ENCODE measurements around the gene PWP2. TPM values are rescaled to one million over a fixed set of nuclear protein-coding genes. Genes with fewer than 3 reads are reported as not detected.
"Not testable (repeated sequence)": the region's sequence is repeated elsewhere in the genome, so short reads cannot be mapped to it uniquely, and the experiment has no call there.

The PWP2 gene
- total and polyA plus RNA-seq, 2 donors from 2014 or later, result 0.84 to 8.1 TPM

DNA sequence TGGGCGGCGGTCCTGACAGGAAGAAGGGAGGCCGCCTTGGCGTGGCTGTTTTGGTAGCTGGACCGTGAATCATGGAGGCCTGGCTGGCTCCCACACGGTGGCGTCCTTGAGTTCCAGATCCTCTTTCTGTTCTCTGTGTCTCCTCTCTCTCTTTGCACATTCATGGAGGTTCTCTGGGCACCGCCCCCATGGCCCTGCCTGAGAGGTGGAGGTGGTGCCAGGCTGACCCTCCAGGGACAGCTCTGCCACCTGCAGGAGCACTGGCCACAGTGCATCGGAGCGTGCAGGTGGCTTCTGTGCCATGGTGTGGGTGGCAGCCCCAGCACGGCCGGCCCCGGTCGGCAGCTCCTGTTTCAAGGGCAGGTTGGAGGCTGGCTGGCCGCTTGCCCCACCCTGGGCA, 30.8 kb downstream of the PWP2 start:
- DNase-seq; H3K4me1 ChIP-seq (ENCODE audit: control insufficient read depth in 2 of 3, insufficient read depth in 2 of 3, low read depth in 1 of 3, low read length in 3 of 3); H3K4me3 ChIP-seq (ENCODE audit: low read length in 3 of 3); H3K9ac ChIP-seq (ENCODE audit: low read length in 3 of 3); intact Hi-C loops (cut with DNase I); H3K9me3 ChIP-seq (ENCODE audit: control insufficient read depth in 2 of 3, insufficient read depth in 1 of 3, low read length in 3 of 3); H3K27me3 ChIP-seq (ENCODE audit: control insufficient read depth, insufficient read depth, low read length); H3K27ac ChIP-seq (ENCODE audit: low read depth in 2 of 2, low read length in 2 of 2); H3K36me3 ChIP-seq (ENCODE audit: control insufficient read depth in 2 of 3, insufficient read depth in 3 of 3, low read length in 3 of 3): not testable (repeated sequence)
- TF ChIP-seq, protein P1, sequence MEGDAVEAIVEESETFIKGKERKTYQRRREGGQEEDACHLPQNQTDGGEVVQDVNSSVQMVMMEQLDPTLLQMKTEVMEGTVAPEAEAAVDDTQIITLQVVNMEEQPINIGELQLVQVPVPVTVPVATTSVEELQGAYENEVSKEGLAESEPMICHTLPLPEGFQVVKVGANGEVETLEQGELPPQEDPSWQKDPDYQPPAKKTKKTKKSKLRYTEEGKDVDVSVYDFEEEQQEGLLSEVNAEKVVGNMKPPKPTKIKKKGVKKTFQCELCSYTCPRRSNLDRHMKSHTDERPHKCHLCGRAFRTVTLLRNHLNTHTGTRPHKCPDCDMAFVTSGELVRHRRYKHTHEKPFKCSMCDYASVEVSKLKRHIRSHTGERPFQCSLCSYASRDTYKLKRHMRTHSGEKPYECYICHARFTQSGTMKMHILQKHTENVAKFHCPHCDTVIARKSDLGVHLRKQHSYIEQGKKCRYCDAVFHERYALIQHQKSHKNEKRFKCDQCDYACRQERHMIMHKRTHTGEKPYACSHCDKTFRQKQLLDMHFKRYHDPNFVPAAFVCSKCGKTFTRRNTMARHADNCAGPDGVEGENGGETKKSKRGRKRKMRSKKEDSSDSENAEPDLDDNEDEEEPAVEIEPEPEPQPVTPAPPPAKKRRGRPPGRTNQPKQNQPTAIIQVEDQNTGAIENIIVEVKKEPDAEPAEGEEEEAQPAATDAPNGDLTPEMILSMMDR (IDR thresholded peaks at IDR 0.05; ENCODE audit: borderline replicate concordance, extremely low read depth, insufficient read depth), result peak; percentile 16
- FAIRE-seq, result peak; percentile 25

DNA sequence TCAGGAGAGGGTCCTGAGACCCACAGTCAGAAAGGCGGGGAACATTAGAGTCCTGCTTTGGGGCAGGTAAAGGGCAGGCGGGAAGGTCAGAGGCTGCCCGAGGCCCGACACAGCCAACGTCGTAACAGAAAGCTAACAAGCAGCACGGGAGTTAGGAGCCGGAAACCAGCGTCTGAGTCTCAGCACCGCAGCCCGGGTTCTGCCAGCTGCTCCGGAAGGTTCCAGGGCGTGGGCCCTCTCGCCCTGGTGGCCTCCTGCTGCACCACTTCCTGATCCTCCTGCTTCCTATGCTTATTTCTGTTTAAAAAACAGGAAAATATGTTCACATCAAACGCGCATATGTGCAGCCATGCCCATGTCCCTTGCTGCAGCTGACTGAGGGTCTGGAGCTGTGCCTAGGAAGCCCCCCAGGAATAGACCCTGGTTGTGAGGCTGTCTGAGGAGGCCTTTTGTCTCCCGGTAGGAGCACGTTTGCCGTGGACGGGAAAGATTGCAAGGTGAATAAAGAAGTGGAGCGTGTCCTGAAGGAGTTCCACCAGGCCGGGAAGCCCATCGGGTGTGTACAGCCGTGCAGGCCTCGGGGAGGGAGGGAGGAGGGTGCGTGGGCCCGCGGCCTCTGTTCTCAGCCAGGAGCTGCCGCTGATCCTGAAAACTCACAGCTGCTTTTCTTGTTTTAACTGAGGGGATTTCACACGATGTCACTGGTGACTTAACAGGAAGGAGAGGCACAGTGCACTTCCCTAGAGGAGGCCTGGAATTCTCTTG, 32.8 kb downstream of the PWP2 start:
- peak in 4 of 5 donors; percentile 0 to 40 (median 9) for DNase-seq
- H3K4me3 ChIP-seq (ENCODE audit: low read length in 3 of 3); H3K9me3 ChIP-seq (ENCODE audit: control insufficient read depth in 2 of 3, insufficient read depth in 1 of 3, low read length in 3 of 3); H3K9ac ChIP-seq (ENCODE audit: low read length in 3 of 3); H3K4me1 ChIP-seq (ENCODE audit: control insufficient read depth in 2 of 3, insufficient read depth in 2 of 3, low read depth in 1 of 3, low read length in 3 of 3); H3K27ac ChIP-seq (ENCODE audit: low read depth in 2 of 2, low read length in 2 of 2); H3K27me3 ChIP-seq (ENCODE audit: control insufficient read depth, insufficient read depth, low read length); intact Hi-C loops (cut with DNase I); FAIRE-seq; H3K36me3 ChIP-seq (ENCODE audit: control insufficient read depth in 2 of 3, insufficient read depth in 3 of 3, low read length in 3 of 3): not testable (repeated sequence)

DNA sequence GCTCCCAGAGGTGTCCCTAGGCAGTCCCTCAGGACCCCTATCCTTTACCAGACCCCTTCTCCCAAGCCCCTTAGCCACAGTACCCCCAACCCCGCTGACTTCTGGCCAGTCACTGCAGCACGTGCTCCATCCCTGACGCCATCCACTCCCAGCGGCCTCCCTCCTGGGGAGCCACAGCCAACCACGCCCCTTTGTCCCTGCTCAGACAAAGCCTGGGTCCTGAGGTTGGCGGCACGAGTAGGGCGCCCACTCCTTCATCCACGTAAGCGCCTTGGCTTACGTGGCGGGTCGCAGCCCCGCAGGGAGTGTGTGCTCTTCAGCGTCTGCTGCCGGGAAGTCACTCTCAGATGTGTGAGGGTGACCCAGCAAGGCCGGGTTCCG, 33.3 kb downstream of the PWP2 start:
- DNase-seq; H3K27me3 ChIP-seq (ENCODE audit: control insufficient read depth, insufficient read depth, low read length); H3K4me3 ChIP-seq (ENCODE audit: low read length in 3 of 3); intact Hi-C loops (cut with DNase I); H3K36me3 ChIP-seq (ENCODE audit: control insufficient read depth in 2 of 3, insufficient read depth in 3 of 3, low read length in 3 of 3); FAIRE-seq; H3K9ac ChIP-seq (ENCODE audit: low read length in 3 of 3); H3K9me3 ChIP-seq (ENCODE audit: control insufficient read depth in 2 of 3, insufficient read depth in 1 of 3, low read length in 3 of 3); H3K4me1 ChIP-seq (ENCODE audit: control insufficient read depth in 2 of 3, insufficient read depth in 2 of 3, low read depth in 1 of 3, low read length in 3 of 3); H3K27ac ChIP-seq (ENCODE audit: low read depth in 2 of 2, low read length in 2 of 2): not testable (repeated sequence)

DNA sequence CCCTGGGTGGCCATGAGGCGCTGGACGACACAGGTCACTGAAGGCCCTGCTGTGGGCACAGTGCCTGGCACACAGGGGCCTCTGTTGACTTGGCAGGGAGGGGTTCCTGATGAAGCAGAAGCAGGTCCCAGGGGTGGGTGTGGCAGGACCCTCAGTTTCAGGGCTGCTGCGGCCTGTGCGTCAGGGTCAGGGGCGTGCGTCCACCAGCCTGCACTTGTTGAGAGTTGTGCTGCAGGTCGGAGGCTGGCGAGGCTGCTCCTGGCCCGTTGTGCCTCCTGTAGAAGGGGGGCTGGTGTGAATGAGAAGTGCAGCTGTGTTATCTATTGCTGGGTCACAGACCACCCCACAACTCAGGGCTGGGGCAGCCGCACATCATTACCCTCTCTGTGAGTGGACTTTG, 35.3 kb downstream of the PWP2 start:
- FAIRE-seq; H3K36me3 ChIP-seq (ENCODE audit: control insufficient read depth in 2 of 3, insufficient read depth in 3 of 3, low read length in 3 of 3); intact Hi-C loops (cut with DNase I); H3K4me1 ChIP-seq (ENCODE audit: control insufficient read depth in 2 of 3, insufficient read depth in 2 of 3, low read depth in 1 of 3, low read length in 3 of 3); H3K9me3 ChIP-seq (ENCODE audit: control insufficient read depth in 2 of 3, insufficient read depth in 1 of 3, low read length in 3 of 3); H3K9ac ChIP-seq (ENCODE audit: low read length in 3 of 3); H3K27ac ChIP-seq (ENCODE audit: low read depth in 2 of 2, low read length in 2 of 2); DNase-seq; H3K27me3 ChIP-seq (ENCODE audit: control insufficient read depth, insufficient read depth, low read length); H3K4me3 ChIP-seq (ENCODE audit: low read length in 3 of 3): not testable (repeated sequence)

DNA sequence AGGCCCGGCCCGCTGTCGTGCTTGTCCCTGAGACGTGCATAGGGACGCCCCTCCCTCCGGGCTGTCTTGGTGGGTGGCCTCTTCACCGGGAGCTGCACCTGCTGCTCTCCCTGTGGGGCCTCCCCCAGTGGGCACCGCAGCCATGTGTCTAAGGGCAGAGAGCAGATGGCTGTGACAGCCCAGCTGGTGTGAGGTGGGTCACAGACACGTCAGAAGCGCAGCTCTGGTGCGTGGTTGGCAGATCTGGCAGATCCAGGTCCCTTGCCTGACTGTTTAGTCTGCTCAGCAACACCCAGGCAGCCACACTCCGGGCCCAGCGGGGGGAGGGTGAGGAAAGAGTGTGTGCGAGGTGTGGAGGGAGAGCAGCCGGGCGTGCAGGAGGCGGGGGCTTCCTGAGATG, 36.2 kb downstream of the PWP2 start:
- FAIRE-seq, result not testable (repeated sequence)

DNA sequence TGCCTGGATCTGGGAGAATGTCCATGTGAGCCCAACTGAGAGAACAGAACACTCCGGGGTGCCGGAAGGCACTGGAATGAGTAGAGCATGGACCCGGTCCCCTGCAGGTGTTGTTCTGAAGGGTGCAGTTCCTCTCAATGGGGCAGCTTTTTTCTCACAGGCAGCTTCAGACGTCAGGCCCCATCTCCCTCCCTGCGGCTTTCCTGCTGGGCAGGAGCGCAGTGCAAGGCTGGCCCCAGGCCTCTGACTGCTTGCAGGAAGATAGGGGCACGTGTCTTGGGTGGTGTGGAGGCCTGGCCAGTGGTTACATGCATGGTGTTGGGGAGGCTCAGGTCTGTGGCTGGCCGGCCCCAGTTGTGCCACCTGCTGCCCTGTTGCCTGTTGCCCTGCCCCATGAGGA, 36.8 kb downstream of the PWP2 start:
- H3K4me1 ChIP-seq (ENCODE audit: control insufficient read depth in 2 of 3, insufficient read depth in 2 of 3, low read depth in 1 of 3, low read length in 3 of 3); H3K9me3 ChIP-seq (ENCODE audit: control insufficient read depth in 2 of 3, insufficient read depth in 1 of 3, low read length in 3 of 3); intact Hi-C loops (cut with DNase I); H3K27ac ChIP-seq (ENCODE audit: low read depth in 2 of 2, low read length in 2 of 2); DNase-seq; H3K27me3 ChIP-seq (ENCODE audit: control insufficient read depth, insufficient read depth, low read length); H3K36me3 ChIP-seq (ENCODE audit: control insufficient read depth in 2 of 3, insufficient read depth in 3 of 3, low read length in 3 of 3); H3K9ac ChIP-seq (ENCODE audit: low read length in 3 of 3); FAIRE-seq; H3K4me3 ChIP-seq (ENCODE audit: low read length in 3 of 3): not testable (repeated sequence)

More for the DNA sequence above, 36.2 kb downstream of the PWP2 start:
- H3K9ac ChIP-seq (ENCODE audit: low read length in 3 of 3); H3K27me3 ChIP-seq (ENCODE audit: control insufficient read depth, insufficient read depth, low read length); H3K36me3 ChIP-seq (ENCODE audit: control insufficient read depth in 2 of 3, insufficient read depth in 3 of 3, low read length in 3 of 3); H3K27ac ChIP-seq (ENCODE audit: low read depth in 2 of 2, low read length in 2 of 2); H3K4me3 ChIP-seq (ENCODE audit: low read length in 3 of 3); H3K4me1 ChIP-seq (ENCODE audit: control insufficient read depth in 2 of 3, insufficient read depth in 2 of 3, low read depth in 1 of 3, low read length in 3 of 3); H3K9me3 ChIP-seq (ENCODE audit: control insufficient read depth in 2 of 3, insufficient read depth in 1 of 3, low read length in 3 of 3); intact Hi-C loops (cut with DNase I); DNase-seq: not testable (repeated sequence)

DNA sequence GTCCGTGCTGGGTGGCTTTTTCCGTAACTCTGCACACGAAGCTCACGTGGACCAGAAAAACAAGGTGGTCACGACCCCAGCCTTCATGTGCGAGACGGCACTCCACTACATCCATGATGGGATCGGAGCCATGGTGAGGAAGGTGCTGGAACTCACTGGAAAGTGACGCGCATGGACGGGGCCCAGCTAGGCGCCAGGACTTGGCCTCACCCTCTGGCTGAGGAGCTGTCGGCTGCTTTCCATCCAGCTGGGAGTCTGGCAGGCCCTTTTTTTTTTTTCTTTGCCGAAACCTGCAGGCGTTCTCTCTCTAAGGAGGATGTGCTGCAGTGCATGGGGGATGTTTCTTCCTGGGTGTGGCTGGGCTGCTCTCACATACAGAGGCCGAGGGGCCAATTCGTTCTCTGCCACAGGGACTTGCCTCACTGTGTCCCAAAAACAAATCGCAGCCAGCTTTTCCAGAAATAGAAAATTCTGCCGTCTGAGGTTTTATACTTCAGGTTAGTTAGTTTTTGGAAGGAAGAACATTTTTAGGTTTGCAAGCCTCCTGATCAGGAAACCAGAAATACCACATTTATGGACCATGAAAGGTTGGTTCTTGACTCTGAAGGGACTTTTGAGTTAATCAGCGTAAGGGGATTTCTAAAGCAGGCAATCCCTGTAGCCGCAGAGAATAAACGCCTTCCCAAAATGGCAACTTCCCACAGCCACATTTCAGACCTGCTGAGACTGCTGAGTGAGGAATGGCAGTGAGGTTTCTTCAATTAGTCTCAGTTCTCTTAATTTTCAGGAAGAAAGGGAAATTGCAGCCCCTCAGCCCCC, 37.8 kb downstream of the PWP2 start:
- H3K36me3 ChIP-seq (ENCODE audit: control insufficient read depth in 2 of 3, insufficient read depth in 3 of 3, low read length in 3 of 3); H3K9ac ChIP-seq (ENCODE audit: low read length in 3 of 3); intact Hi-C loops (cut with DNase I); H3K4me3 ChIP-seq (ENCODE audit: low read length in 3 of 3); DNase-seq; FAIRE-seq; H3K4me1 ChIP-seq (ENCODE audit: control insufficient read depth in 2 of 3, insufficient read depth in 2 of 3, low read depth in 1 of 3, low read length in 3 of 3); H3K9me3 ChIP-seq (ENCODE audit: control insufficient read depth in 2 of 3, insufficient read depth in 1 of 3, low read length in 3 of 3); H3K27ac ChIP-seq (ENCODE audit: low read depth in 2 of 2, low read length in 2 of 2); H3K27me3 ChIP-seq (ENCODE audit: control insufficient read depth, insufficient read depth, low read length): not testable (repeated sequence)

Measured in kidney (tissue), 14 donors.